H1 (cell line): ENCODE measurements around the gene AIG1. TPM values are rescaled to one million over a fixed set of nuclear protein-coding genes. Genes with fewer than 3 reads are reported as not detected.

Experiments
- CTBP2 ChIP-seq: IDR thresholded peaks from 2 replicates; pipeline ENCODE4 v1.7.0; 2011; ENCODE audit warnings: borderline replicate concordance, mild to moderate bottlenecking, moderate library complexity, mixed read lengths, low read length; ENCODE audit not compliant: insufficient read depth, insufficient read length
- EZH2 ChIP-seq: fragments of 200-600 bp; sonication (generic); IDR thresholded peaks from 2 replicates; pipeline ENCODE4 v1.7.1; 2012; ENCODE audit warnings: low read depth, mild to moderate bottlenecking, moderate library complexity, low read length, inconsistent platforms; ENCODE audit not compliant: severe bottlenecking
- POLR2AphosphoS5 ChIP-seq: IDR thresholded peaks from 2 replicates; pipeline ENCODE4 v1.6.1; 2011; ENCODE audit warnings: low read depth, low read length
- SP4 ChIP-seq: IDR thresholded peaks from 2 replicates; pipeline ENCODE4 v1.6.1; 2012; ENCODE audit warnings: low read length, inconsistent platforms
- polyA plus RNA-seq, 7 experiments: library from polyadenylated mRNA; depleted of rRNA in 3 of 7; stranded (reverse) in 5 of 7; unstranded in 2 of 7; fragments of >200 nt in 5 of 7; fragments of 200-250 nt in 2 of 7; gene quantifications; 1 replicate in 5 of 7; 2 replicates in 1 of 7; 4 replicates in 1 of 7; pipeline versions ENCODE4 v1.2.1 to v1.2.3, GENCODE V29; 2011 to 2013; ENCODE audit warnings: missing spikeins in 2 of 7, mixed read lengths in 2 of 7
- total RNA-seq: library from RNA; stranded (reverse); fragmentation: NEBNext Ultra II Directional; extraction: Animal tissue kit (Norgen Biotek cat#: 25700); gene quantifications from 2 replicates; pipeline ENCODE4 v1.2.1, GENCODE V29; 2021
- TF ChIP-seq, protein P1 (sequence below): IDR thresholded peaks from 2 replicates; pipeline ENCODE4 v1.6.1; 2012; ENCODE audit warnings: low read length, inconsistent platforms

AIG1 gene
- total and polyA plus RNA-seq, 2 of the 8 experiments (the other 6 are each of a cell fraction or from before 2014, with no cell fraction given), result 56.6 to 58.4 TPM

DNA sequence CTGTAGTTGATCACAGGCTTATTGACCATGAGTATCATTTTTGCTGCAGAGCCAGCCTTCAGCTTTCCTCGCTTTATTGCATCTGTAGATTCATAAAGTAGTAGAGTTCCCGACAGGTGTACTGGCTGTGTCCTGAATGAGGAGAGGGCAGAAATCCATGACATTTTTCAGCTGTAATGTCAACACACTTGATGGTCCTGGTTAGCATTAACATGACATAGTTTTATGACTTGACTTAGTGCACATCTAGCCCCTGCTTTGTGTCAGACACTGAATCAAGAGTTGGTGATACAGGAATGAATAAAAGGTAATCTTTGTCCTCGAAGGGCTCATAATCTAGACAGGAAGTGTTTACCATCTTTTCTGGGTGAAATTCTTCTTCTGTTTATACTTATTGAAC, 55.0 kb downstream of the AIG1 start (continued):
- TF ChIP-seq, protein P1, sequence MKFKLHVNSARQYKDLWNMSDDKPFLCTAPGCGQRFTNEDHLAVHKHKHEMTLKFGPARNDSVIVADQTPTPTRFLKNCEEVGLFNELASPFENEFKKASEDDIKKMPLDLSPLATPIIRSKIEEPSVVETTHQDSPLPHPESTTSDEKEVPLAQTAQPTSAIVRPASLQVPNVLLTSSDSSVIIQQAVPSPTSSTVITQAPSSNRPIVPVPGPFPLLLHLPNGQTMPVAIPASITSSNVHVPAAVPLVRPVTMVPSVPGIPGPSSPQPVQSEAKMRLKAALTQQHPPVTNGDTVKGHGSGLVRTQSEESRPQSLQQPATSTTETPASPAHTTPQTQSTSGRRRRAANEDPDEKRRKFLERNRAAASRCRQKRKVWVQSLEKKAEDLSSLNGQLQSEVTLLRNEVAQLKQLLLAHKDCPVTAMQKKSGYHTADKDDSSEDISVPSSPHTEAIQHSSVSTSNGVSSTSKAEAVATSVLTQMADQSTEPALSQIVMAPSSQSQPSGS, result no peak
- no peak for TF ChIP-seq SP4
- no peak for TF ChIP-seq POLR2AphosphoS5
- no peak for TF ChIP-seq EZH2
- TF ChIP-seq CTBP2, result no peak
